H1 (cell line): Measurements from ENCODE around the gene PPP2R2B. TPM values are rescaled to one million over a fixed set of nuclear protein-coding genes. Genes with fewer than 3 reads are reported as not detected.

Experiments used
- HDAC6 ChIP-seq: IDR thresholded peaks from one replicate; pipeline ENCODE4 v1.7.1; 2012; ENCODE audit warnings: low read depth, mild to moderate bottlenecking, inconsistent platforms, low read length, moderate library complexity
- RAD21 ChIP-seq, 2 experiments: IDR thresholded peaks in 1 of 2; conservative IDR thresholded peaks in 1 of 2; 2 replicates each; pipeline ENCODE4 v1.6.1; 2011; ENCODE audit warnings: low read depth in 2 of 2, low read length in 2 of 2, improper control_type of control experiment in 1 of 2, inconsistent platforms in 1 of 2, mild to moderate bottlenecking in 1 of 2, moderate library complexity in 1 of 2
- polyA plus RNA-seq, 7 experiments: library from polyadenylated mRNA; depleted of rRNA in 3 of 7; stranded (reverse) in 5 of 7; unstranded in 2 of 7; fragments of >200 nt in 5 of 7; fragments of 200-250 nt in 2 of 7; gene quantifications; 1 replicate in 5 of 7; 2 replicates in 1 of 7; 4 replicates in 1 of 7; pipeline versions ENCODE4 v1.2.1 to v1.2.3, GENCODE V29; 2011 to 2013; ENCODE audit warnings: missing spikeins in 2 of 7, mixed read lengths in 2 of 7
- total RNA-seq: library from RNA; stranded (reverse); fragmentation: NEBNext Ultra II Directional; extraction: Animal tissue kit (Norgen Biotek cat#: 25700); gene quantifications from 2 replicates; pipeline ENCODE4 v1.2.1, GENCODE V29; 2021

Gene PPP2R2B
- total and polyA plus RNA-seq, 2 of the 8 experiments (the other 6 are each of a cell fraction or from before 2014, with no cell fraction given): 21.1 to 37.1 TPM

DNA sequence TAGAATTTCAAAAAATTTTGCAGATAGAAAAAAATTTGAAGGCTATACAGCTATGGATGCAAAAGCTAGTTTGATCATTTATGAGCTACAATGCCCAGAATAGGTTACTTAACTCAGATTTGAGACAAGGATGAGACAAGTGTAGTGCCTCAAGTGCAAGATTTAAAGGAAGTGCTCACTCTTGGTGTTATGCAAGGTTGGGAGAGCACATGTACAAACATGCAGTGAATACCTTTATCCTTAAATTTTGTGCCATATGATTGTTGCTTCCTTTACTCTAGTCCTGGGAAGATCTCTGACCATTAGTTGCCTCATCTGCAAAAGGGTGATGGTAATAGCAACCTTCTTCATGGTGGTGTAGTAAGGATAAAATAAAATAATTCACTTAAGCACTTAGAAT is 31.7 kb upstream of the PPP2R2B start (continued):
- TF ChIP-seq HDAC6 (no peak), RAD21 (IDR thresholded peaks at IDR 0.05 in 1 of 2, conservative IDR thresholded peaks at IDR 0.05 in 1 of 2; ENCODE audit: low read depth in 2 of 2, low read length in 2 of 2) (no peak)
